Medulla oblongata (tissue), 1 donor: ENCODE measurements around the gene RUNX3.
"Not testable (repeated sequence)": the region's sequence is repeated elsewhere in the genome, so short reads cannot be mapped to it uniquely, and the experiment has no call there.

Experiments
- DNase-seq: peaks from one replicate; pipeline ENCODE4 v3.0.0-alpha.2; 2015; ENCODE audit errors: extremely low spot score

The RUNX3 gene

DNA sequence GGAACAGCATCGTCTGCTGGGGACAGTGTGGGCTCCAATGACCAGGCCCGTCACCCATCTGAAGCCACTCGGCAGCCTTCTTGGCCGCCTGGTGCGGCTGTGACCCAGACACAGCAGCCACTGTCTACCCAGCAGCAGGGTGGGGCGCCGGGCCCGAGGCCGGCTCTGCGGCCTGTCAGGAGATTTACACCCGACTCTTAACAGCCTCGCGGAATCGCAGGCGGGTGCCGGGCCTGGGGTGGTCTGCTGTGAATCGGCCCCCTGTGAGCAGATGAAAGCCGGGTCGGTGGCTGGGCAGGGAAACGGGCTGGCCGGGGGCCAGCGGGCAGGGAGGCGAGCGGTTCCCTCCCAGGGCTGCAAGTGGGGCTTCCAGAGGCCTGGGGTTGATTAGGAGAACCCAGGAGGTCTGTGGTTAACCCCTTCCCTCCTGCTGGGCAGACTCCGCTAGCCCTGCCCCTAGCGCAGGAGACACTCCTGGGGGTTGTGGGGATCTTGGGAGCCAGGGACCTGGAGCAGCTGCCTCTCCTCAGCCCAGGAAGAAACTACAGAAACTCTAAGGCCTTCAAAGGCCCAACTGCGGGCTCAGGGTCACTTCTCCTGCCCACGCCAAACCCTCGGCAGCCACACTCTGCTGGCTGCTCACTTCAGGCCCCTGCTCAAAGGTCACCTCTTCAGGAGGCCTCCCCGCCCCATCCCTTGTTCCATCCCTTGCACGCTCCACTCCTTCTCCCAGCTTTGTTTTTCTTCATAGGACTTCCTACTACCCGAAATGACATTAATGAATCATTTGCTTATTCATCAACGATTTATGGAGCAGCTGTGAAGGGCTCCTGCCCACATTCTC is 15.6 kb downstream of the RUNX3 start:
- DNase-seq = peak; percentile 67

DNA sequence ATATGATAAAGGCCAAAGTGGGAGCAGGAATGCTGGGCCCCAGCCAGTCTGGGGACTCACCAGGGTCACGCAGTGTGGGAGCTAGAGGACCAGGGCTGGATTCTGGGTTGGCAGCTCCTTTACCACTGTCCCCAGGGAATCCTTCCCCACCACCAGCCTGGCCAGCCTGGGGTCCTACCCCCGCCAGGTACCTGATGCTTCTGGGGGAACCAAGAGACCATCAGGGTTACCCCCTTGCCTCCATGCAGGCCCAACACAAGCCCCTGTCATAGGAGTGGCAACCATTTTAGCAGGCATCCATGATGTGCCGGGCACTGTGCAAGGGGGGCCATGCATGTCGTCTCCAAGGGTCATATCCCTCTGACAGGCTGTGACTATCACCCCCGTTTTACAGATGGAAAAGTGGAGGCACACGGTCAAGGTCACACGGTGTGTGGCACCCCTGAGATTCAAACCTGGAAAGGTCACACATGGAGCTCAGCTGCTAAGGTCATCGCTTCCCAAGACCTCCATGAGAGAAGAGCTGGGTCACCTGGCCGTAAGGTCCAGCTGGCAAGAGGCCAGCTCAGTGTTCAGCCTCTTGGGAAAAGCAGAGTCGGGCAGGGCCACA is 16.4 kb downstream of the RUNX3 start:
- DNase-seq = no peak

DNA sequence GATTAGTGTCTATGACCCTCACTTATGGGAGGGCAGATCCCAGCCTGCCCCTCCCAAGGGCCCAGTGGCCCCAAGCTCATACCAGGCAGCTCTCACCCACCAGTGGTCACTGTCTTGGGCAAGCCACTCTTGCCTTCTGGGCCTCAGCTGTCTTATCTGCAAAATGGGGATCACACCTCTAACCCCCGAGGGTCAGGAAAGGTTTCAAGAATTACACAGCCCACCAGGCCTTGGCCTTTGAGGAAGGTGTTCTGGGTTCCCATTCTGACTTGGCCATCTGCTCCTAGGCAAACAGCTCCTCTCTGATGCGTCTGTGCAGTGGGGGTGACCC is 16.8 kb downstream of the RUNX3 start:
- no peak for DNase-seq

DNA sequence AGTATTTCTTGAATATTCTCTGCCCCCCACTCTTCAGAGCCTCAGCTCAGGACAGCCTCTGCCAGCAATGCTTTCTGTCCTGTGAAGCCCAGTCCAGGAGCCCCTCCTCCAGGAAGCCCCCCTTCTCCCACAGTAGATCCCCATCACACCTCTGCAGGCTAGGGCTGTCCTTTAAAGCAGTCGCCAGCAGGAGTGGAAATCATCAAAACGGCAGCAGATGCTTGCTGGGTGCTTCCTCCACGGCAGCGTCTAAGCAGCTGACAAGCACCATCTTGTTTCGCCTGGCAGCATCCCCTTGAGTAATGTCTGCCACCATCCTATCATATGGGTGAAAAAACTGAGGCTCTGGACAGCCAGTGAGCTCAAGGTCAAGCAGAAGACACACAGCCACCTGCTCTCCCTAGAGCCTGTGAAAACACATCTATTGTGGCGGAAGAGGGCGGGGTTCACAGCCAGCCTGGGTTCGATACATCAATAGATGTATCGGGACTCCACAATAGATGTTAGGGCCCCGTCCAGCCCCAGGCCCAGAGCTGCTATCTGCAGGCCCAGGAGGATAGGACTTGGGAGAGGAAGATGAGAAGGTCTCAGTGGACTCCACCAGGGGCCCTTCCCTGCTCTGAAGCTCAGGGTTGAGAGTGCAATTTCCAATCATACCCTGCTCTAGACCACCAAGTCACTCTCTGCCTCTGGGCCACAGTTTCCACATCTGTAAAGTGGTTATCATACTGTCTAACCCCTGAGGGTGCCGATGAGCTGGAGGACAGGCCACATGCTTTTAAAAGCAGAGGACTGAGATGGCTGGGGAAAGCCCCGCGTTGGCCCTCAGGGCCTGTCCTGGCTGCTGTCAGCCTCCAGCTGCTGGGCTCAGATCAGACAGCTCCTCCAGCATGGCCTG is 17.5 kb downstream of the RUNX3 start:
- DNase-seq = no peak

DNA sequence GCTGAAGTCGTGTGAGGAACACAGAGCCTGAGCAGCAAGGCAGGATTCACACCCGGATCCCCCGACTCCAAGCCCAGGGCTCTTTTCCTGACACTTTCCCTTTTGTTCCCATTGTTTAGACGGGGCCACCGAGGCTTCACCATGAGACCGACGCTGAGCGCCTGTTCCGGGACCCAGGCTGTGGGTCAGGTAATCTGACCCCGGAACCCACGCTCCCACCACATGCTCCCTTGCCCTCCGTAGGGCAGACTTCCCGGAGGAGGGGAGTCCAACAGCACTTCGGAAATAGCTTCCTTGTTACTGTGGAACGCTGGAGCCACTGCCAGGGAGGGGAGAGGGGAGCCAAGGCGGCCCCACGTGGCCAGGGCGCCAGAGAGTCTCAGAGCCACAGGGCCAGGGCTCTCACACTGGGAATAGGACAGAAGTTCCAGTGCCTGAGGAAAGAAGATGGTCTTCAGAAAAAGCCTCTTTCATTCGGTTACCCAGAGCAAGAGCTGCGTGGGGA is 18.4 kb downstream of the RUNX3 start:
- DNase-seq = peak; percentile 60

DNA sequence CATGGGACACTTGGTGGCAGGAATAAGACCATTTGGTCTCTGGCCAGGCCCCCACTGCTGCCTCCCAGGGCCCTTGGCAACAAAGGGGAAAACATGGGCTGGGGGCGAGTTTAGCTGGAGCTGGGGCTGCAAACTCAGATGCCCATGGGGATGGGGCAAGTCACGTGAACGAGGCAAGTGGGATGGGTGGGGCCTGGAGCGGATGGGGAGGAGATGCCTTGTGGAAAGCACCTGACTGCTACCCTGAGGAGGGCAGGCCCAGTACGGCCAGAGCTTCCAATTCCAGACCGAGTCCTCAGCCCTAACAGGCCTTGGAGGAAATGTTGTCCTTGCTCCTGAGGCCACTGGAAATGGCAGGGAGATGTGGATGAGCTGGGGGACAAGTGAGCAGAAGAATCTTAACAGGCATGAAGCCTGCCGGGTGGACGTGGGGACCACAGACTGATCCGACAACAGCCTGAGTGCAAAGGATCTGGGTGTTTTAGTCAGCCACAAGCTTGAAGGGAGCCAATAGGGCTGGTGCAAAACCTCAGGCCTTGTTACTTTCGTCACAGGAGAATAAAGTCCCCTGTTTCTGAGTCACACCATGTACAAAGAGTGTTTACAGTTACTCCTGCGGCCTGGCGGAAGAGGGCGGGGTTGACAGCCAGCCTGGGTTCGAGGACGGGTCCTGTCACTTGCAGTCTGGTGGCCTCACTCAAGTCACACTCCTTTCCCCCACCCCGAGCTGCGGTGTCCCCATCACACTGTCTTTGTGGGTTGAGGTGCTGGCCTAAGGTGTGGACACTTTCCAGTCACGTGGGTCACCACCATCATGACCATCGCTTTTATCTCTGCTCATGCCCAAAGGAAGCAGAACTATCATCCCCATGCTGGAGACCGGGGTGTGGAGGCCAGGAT is 19.1 kb downstream of the RUNX3 start:
- DNase-seq = no peak

DNA sequence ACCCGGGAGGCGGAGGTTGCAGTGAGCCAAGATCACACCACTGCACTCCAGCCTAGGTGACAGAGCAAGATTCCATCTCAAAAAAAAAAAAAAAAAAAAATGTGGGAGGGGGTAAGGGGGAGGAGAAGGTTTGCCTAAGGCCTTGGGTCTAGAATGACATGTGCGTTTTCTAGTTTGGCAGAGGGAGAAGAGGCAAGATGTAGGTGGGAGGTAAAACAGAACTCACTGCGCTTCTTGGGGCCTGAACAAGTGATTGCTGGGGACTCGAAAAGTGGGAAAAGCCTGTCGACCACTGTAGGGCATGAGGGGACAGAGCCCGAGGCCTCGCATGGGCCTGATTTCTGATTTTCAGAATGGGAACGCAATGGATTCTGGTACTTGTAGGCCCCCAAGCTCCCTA is 19.9 kb downstream of the RUNX3 start:
- DNase-seq = no peak

DNA sequence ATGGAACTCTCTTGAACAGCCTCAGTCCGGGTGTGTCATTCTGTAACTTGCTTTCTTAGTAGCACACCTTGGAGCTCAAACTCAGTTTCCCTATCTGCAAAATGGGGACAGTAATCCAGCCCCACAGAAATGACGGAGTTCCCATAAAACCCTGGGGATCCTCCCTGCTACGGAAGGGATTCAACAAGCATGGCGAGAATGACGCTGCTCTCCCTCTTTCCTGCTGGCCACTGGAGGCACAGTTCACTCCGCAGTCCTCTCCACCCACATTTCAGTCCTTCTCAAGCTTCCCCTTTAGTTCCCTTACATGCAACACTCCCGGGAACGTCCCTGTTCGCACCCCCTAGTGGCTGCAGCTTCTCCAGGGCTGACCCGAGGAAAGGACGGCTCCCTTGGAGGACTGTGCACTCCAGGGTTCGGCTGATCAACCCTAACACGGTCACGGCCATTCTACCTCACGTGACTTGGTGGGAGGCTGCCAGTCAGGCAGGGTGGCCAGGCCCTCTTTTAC is 20.6 kb downstream of the RUNX3 start:
- DNase-seq = peak; percentile 44

DNA sequence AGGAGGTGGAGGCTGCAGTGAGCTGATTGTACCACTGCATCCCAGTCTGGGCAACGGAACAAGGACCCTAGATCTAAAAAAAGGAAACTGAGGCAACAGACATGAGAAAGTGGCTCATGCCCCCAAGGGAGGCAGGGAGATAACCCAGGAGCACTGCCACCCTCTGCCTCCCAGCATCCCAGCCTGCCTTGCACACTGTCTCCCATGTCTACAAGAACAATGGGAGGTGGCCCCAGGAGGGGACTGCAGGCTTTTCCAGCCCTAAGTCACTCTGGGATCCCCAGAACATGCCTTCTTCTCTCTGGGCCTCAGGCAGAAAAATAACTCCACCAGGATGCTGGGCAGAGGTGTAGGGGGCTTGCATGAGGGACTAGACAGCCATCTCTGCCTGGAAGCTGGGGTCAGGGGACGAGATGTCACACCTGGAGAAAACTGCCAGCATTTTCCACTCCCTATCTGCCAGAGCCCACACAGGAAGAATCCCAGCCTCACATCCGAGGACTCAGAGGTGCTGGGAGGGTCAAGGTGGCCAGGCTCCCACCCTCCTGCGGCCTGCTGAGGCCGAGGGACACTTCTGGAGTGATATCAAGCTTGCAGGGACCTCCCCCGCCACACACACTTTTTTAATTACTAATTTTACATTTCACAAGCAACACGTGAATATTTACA is 21.4 kb downstream of the RUNX3 start:
- DNase-seq = no peak

DNA sequence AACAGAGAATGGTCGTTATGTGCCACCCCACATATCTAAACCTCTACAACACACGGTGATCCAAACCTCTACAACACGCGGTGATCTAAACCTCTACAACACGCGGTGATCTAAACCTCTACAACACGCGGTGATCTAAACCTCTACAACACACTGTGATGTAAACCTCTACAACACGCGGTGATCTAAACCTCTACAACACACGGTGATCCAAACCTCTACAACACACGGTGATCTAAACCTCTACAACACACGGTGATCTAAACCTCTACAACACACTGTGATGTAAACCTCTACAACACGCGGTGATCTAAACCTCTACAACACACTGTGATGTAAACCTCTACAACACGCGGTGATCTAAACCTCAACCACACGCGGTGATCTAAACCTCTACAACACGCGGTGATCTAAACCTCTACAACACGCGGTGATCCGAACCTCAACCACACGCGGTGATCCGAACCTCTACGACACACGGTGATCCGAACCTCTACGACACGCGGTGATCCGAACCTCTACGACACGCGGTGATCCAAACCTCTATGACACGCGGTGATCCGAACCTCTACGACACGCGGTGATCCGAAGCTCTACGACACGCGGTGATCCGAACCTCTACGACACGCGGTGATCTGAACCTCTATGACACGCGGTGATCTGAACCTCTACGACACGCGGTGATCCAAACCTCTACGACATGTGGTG is 22.3 kb downstream of the RUNX3 start:
- DNase-seq = not testable (repeated sequence)

DNA sequence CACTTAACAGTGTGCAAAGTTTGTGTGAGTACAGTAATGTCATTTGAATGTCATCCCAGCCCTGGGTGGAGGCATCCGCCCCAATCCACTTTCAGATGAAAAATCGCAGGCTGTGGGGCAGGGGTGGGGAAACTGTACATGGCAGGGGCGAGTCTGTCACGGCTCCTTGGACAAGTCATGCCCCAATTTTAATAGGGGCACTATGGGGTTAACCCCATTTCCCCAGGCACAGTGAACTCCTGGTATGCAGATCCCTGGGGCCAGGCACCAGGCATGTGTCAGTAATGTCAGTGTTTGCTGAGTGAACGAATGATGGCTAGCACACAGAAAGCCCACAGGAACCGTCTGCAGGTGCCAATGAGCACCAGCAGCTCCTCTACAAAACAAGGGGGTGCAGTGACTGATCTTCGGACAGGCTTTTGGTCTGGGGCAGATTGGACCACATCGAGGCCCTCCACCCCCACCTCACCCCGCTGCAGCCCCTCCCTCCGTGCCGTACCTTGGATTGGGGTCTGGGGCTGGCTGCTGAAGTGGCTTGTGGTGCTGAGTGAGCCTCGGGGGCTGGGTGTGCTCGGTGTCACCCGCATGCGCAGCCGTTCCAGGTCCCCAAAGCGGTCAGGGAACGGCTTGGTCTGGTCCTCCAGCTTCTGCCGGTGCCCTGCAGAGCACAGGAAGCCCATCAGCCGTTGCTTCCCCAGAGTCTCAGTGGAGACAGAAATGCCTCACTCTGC is 23.2 kb downstream of the RUNX3 start:
- DNase-seq = no peak

DNA sequence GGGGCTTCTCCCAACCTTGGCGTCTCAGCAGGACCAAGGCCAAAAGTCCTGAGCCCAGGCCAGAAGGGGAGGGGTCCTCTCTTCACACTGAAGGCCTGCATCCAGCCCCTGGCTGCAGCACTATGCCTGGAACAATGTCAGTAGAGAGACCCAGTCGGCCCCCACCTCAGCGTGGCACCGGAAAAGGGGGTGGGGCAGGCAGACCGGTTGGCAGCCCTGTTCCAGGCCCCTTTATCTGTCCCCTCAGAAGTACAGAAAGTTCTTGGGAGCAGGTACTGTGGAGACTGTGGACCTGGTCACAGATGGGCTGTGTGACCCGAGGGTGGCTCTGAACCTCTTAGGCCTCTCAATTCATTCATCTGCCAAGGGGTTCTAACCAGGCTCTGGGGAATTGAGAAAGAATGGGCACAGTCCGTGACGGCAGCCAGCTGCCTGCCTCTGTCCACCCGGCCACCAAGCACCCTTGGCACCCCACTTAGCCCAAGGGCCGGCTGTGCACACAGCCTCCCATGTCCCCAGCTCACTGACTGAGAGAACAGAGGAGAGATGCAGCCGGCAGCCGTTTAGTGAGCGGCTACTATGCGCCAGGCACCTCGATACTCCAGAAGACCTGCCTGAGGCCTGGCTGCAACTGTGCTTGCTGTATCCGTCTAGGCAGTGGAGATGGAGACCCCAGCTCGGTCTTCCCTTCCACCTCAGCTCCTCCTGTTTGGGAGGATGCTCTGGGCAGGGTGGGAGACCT is 23.9 kb downstream of the RUNX3 start:
- DNase-seq = no peak

DNA sequence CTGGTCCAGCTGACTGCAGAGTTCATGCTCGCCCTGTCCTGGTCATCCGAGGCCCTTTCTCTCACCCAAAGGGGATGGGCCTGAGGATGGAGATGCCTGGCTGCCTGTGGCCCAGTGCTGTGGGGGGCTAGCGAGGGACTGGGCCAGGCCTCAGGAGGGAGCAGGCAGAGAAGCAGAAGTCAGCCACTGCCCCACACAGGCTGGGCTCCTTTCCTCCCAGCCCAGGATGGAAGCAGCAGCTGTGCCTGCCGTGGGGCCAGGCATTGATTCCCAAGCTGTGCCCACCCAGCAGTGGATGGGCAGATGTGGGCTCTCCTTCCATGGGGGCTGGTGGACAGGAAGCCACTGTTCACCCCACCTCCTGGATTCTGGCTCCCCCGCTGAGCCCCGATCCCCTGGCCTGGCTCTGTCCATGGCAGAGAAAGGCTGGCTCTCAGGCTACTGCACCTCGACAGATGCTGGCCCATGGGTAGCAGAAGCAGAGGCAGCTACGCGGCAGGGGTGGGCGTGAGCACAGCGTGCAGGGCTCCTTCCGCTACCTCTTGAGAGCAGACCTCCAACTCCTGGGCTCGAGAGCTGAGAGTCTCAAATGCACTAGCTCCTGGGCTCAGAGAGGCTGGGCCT is 24.6 kb downstream of the RUNX3 start:
- DNase-seq = no peak

DNA sequence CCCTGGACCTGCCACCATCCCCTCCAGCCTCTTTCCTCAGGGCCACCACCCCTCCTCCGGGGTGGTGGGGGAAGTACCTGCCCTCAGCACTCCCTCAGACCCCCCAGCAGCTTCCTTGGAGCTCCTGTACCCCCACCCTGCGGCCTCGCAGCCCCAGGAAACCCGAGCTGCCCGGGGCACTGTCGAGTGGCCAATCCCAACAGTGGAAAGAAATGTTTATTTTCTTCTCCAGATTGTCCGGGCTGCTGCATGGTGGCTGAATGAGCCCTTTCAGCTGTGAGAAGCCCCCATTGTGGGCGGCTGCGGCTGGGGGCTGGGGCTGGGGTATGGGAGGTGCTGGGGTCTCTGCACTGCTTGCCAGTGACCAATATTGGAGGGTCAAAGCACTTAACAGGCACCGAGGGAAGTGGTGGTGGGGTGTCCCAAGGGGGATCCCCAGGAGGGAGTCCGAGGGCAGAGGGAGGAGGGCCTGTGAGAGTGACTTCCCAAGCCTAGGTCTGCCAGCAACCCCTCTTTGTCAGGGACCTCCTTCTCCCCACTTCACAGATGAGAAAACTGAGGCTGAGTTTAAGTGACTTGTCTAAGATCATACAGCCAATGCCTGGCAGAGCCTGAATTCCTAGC is 25.2 kb downstream of the RUNX3 start:
- no peak for DNase-seq

DNA sequence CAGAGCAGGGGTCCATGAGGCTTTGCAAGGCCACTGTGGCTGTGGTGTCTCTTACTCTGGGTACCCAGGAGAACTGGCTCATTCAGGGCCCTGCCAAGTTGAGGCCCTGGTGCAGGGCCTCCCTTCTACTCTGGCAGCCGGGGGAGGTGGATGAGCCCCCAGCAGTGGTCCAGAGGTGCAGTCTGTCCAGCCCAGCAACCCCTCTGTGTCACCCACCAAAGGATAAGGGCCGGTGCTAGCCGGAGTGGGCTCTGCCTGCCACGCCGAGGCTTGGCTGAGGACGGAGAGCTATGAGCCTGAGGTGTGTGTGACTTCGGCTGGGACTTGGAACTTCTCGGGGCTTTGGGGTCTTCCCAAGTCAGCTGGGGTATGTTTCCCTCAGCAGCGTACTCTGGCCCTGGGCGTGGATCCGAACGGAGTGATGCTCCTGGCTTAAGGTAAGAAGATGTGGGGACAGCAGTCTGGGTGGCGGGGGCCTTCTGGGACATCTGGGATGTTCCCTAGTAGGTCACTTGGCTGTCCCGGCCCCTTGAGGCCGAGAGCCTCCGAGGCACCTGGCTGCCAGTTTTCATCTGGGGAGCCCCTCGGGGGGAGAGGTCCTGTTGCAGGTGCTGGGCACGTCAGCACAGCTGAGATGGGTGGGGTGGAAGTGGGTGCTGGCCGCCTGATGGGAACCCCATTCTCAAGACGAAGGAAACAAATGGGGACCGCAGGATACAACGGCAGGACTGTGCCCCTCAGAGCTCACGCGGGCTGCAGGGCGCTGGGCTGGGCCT is 25.9 kb downstream of the RUNX3 start:
- DNase-seq = no peak

DNA sequence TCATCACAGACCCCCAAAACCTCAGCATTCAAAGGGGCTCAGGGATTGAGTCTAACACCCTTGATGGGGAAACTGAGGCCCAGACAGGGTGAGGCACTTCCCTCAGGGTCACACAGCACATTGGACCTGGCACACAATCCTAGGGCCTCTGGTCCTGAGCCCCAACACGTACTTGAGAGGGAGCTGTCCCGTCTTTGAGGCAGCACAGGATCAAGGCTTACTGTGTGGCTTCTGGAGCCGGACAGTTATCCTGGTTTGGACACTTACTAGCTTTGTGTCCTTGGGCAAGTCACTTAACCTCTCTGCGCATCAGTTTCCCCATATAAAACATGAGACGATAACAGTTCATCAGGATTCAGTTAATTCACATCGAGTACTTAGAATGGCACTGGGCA is 26.5 kb downstream of the RUNX3 start:
- no peak for DNase-seq

DNA sequence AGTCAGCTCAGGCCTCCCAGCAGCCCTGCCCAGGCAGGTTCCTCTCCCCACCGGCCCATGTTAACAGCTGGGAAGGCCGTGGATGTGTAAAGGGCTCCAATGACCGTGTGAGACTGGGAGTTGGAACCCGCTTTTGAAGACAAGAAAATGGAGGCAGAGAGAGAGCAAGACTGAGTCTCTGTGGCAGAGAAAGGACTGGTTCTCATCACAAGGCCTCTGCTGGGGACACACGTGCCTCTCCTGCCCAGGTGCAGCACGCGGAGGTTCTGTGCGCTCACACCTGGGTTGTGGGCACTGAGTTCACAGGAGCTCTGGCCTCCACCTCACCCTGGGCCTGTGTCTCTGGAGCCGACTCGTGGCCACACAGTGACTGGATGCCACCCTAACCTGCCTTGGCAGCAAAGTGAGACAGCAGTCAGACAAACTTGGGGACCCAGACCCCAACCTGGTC is 27.0 kb downstream of the RUNX3 start:
- no peak for DNase-seq
